GM12872 (cell line): ENCODE measurements around the gene DAPL1.

Experiments
- CTCF ChIP-seq: IDR thresholded peaks from 3 replicates; pipeline ENCODE4 v1.5.1; 2011; ENCODE audit warnings: low read depth, mild to moderate bottlenecking, low read length, moderate library complexity; ENCODE audit not compliant: insufficient read depth

The DAPL1 gene

GRCh38 chr2:158822193-158822592 lies 27.1 kb downstream of the DAPL1 start:
- no peak for TF ChIP-seq CTCF

- no peak for TF ChIP-seq CTCF
Measured at GRCh38 chr2:158823486-158824237, 28.5 kb downstream of the DAPL1 start.

- TF ChIP-seq CTCF = no peak
Measured at GRCh38 chr2:158825021-158825420, 29.9 kb downstream of the DAPL1 start.

GRCh38 chr2:158826965-158827364 lies 31.8 kb downstream of the DAPL1 start:
- no peak for TF ChIP-seq CTCF

- TF ChIP-seq CTCF = no peak
Measured at GRCh38 chr2:158828378-158829164, 33.5 kb downstream of the DAPL1 start.

GRCh38 chr2:158829167-158829566 lies 34.0 kb downstream of the DAPL1 start:
- no peak for TF ChIP-seq CTCF

- TF ChIP-seq CTCF = no peak
Measured at GRCh38 chr2:158830201-158830600, 35.1 kb downstream of the DAPL1 start.
